ENCODE measurements around the gene SLIT3.

The SLIT3 gene

DNA sequence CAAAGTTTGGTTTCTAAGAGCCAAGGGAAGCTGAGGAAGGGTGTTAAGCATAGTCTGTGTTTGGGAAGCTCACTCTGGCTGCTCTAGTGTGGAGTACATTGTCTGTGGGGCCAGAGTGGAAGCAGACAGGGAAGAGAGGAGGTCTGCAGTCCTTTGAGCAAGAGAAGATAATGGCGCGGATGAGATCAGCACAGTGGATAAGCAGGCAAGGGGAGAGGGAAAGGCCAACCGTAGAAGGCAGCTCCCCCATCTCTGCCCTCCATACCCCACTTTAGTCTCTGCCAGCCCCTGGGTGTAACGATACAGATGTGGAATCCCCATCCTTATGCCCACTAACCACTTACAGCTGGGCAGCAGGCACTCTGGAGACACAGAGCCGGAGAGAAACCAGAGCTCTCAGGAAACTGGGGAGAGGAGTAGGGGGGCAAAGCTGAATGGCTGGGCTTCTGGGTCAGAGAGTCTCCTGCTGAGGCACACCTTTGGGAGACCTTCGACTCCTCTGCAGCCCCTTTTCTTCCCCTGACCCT, 75.0 kb downstream of the SLIT3 start:
- TF ChIP-seq, protein P1, sequence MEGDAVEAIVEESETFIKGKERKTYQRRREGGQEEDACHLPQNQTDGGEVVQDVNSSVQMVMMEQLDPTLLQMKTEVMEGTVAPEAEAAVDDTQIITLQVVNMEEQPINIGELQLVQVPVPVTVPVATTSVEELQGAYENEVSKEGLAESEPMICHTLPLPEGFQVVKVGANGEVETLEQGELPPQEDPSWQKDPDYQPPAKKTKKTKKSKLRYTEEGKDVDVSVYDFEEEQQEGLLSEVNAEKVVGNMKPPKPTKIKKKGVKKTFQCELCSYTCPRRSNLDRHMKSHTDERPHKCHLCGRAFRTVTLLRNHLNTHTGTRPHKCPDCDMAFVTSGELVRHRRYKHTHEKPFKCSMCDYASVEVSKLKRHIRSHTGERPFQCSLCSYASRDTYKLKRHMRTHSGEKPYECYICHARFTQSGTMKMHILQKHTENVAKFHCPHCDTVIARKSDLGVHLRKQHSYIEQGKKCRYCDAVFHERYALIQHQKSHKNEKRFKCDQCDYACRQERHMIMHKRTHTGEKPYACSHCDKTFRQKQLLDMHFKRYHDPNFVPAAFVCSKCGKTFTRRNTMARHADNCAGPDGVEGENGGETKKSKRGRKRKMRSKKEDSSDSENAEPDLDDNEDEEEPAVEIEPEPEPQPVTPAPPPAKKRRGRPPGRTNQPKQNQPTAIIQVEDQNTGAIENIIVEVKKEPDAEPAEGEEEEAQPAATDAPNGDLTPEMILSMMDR (conservative IDR thresholded peaks at IDR 0.05; ENCODE audit: low read length): no peak
- DNase-seq (ENCODE audit: low read depth): no peak
- no peak overlapping the region for H3K4me3 ChIP-seq (ENCODE audit: low read length)

DNA sequence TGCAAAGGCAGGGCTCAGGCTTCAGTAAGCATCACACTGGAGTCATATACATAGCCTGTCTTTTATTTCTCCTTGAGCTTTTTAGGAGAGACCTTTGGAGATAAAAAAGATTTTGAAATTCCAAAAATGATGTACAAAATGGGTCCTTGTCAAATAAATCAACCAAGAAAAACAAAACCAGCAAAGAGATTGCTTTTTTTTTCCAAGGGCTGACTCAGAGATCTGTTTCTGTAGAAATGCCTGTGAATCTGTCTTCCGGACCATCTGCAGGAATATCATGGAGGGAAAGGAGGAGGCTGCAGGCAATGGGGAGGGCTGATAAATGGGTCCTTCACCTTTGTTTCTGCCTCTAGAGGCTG, 77.4 kb downstream of the SLIT3 start:
- peak; percentile 63 for DNase-seq (ENCODE audit: low read depth)
- no peak overlapping the region for H3K4me3 ChIP-seq (ENCODE audit: low read length)
- TF ChIP-seq, protein P1 (conservative IDR thresholded peaks at IDR 0.05; ENCODE audit: low read length): no peak; the same call in 1 of the 2 replicates

DNA sequence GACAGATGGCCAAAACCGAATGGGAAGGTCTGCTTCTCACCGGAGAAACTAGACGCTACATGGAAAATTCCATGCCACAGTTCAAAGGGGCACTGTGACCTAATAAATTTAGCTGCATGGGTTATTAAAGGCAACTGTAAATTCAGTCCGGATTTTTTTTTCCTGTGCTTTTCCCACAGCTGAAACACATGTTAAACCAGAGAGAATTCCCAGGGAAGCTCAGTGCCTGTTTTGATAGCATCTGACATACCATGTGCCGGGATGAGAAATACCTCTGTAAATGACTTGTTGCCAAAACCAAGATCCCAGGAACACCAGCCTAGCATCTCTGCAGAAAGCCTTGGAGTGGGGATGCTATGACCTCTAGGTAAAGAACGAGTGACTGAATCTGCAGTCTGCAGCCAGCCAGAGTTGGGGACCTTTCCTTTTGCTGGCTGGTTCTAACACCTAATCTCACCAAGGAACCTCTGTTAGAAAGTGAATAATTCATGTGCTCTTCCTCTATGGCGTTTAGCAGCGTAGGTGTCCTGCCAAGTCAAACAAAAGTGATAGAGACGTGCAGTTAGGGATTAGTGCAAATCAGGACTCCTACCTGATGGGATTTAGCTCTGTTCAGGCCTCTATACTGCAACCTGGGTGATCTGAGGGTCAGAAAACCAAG, 77.9 kb downstream of the SLIT3 start:
- peak; percentile 54 for DNase-seq (ENCODE audit: low read depth)
- H3K4me3 ChIP-seq (ENCODE audit: low read length): no peak overlapping the region
- TF ChIP-seq, protein P1 (conservative IDR thresholded peaks at IDR 0.05; ENCODE audit: low read length): no peak

DNA sequence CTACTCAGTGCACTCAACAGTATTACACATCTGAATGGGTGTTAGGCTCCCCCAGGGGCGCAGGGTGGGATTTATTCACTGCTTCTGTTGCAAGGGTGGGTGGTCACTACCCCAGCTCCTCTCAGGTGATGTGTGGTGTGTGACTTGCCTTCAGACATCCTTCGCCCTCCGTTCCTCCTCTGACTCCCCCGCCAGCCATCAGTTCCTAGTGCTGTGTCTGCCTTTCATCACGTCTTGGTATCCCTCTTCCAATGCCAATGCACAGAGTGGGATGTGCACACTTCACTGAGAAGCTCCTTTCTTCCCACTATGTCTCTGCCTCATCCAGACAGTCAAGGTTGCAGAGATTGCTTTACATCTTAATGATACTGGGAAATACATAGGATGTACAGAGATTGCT, 79.4 kb downstream of the SLIT3 start:
- DNase-seq (ENCODE audit: low read depth): no peak
- H3K4me3 ChIP-seq (ENCODE audit: low read length): no peak overlapping the region
- TF ChIP-seq, protein P1 (conservative IDR thresholded peaks at IDR 0.05; ENCODE audit: low read length): no peak

DNA sequence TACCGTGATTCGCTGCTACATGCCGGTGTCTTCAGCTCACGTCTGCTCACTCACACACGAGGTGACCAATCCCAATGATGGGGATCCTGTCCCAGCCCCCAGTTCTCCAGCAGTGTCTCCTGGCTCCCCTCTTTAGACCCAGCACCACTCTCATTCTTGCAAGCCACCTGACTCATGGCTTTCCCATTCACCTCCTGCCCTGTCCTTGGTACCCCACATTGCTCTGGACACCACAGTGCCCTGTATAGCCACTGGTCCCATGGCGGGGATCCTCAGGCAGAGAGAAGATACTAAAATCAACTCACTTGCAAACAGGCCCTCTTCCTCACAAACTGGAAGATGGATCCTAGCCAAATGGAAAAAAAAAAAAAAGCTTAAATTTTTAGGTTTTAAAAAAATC, 81.0 kb downstream of the SLIT3 start:
- H3K4me3 ChIP-seq (ENCODE audit: low read length): no peak overlapping the region
- TF ChIP-seq, protein P1 (conservative IDR thresholded peaks at IDR 0.05; ENCODE audit: low read length): no peak
- no peak for DNase-seq (ENCODE audit: low read depth)

DNA sequence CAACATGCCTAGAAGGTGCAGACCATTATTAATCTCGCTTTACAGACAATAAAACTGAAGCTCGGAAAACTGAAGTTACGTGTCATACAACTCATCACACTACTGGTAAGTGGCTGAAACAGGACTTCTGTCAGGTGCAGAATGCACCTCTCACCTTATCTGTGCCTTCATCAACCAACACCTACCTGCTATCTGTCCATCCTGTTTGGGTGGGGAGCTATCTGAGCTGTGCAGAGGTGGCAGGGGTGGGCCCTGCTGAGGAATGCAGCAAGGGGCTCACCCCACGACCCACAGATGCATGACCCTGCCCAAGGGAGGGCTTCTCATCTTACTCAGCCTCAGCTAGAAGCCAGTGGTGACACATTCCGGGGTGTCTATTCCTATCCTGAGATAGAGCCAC, 81.6 kb downstream of the SLIT3 start:
- TF ChIP-seq, protein P1 (conservative IDR thresholded peaks at IDR 0.05; ENCODE audit: low read length): no peak
- H3K4me3 ChIP-seq (ENCODE audit: low read length): no peak overlapping the region
- no peak for DNase-seq (ENCODE audit: low read depth)

DNA sequence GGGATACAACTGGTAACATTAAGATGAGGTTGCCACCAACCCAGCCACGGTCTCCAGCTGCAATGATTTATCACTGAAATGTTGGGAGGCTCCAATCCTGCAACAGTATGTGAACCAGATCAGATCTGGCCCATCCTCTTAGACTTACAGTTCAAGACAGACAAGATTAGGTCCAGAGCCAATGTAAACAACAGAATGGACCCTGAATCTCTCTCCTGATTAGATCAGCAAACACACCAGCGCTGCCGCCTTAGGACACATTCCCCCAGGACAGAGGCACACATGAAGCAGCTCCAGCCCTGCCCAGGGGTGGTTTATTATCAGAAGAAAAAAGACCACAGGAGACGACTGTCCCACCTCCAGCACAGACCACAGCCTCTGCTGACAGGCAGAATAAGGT, 82.1 kb downstream of the SLIT3 start:
- H3K4me3 ChIP-seq (ENCODE audit: low read length): no peak overlapping the region
- TF ChIP-seq, protein P1 (conservative IDR thresholded peaks at IDR 0.05; ENCODE audit: low read length): no peak
- DNase-seq (ENCODE audit: low read depth): no peak
